GM21717 (cell line): Measurements from ENCODE around the gene SYAP1.
"Not testable (repeated sequence)": the region's sequence is repeated elsewhere in the genome, so short reads cannot be mapped to it uniquely, and the experiment has no call there.

Experiments
- ATAC-seq: cut with Tn5 transposase; IDR thresholded peaks from one replicate; pipeline ENCODE4 v1.9.1; 2021; ENCODE audit warnings: mild to moderate bottlenecking, moderate library complexity; ENCODE audit not compliant: unreplicated experiment

Gene SYAP1

GRCh38 chrX:16722481-16722880 lies 3.1 kb downstream of the SYAP1 start:
- ATAC-seq, result no peak

- ATAC-seq, result no peak
Observed at GRCh38 chrX:16725072-16725471, 5.7 kb downstream of the SYAP1 start.

GRCh38 chrX:16726347-16726988 lies 7.1 kb downstream of the SYAP1 start:
- not testable (repeated sequence) for ATAC-seq

- no peak for ATAC-seq
Observed at GRCh38 chrX:16727637-16728036, 8.2 kb downstream of the SYAP1 start.

- ATAC-seq, result no peak
Observed at GRCh38 chrX:16730450-16730849, 11.0 kb downstream of the SYAP1 start.

- ATAC-seq, result no peak
Observed at GRCh38 chrX:16733013-16733412, 13.6 kb downstream of the SYAP1 start.

GRCh38 chrX:16737024-16737423 lies 17.6 kb downstream of the SYAP1 start:
- no peak for ATAC-seq

- no peak for ATAC-seq
Observed at GRCh38 chrX:16739574-16739973, 20.2 kb downstream of the SYAP1 start.

GRCh38 chrX:16743604-16744325 lies 24.4 kb downstream of the SYAP1 start:
- no peak for ATAC-seq

- ATAC-seq, result no peak
Observed at GRCh38 chrX:16745102-16745501, 25.7 kb downstream of the SYAP1 start.

- ATAC-seq, result no peak
Observed at GRCh38 chrX:16745659-16746058, 26.2 kb downstream of the SYAP1 start.

- no peak for ATAC-seq
Observed at GRCh38 chrX:16748425-16748824, 29.0 kb downstream of the SYAP1 start.

GRCh38 chrX:16750136-16750535 lies 30.7 kb downstream of the SYAP1 start:
- no peak for ATAC-seq

- no peak for ATAC-seq
Observed at GRCh38 chrX:16754019-16754418, 34.6 kb downstream of the SYAP1 start.

- ATAC-seq, result no peak
Observed at GRCh38 chrX:16756724-16757123, 37.3 kb downstream of the SYAP1 start.

GRCh38 chrX:16761500-16761899 lies 42.1 kb downstream of the SYAP1 start:
- ATAC-seq, result not testable (repeated sequence)

GRCh38 chrX:16762579-16762978 lies 43.2 kb downstream of the SYAP1 start:
- ATAC-seq, result no peak

GRCh38 chrX:16765594-16765993 lies 46.2 kb downstream of the SYAP1 start:
- no peak for ATAC-seq

- no peak for ATAC-seq
Observed at GRCh38 chrX:16770970-16771482, 51.6 kb downstream of the SYAP1 start.

- no peak for ATAC-seq
Observed at GRCh38 chrX:16771483-16772398, 52.3 kb downstream of the SYAP1 start.

- ATAC-seq, result no peak
Observed at GRCh38 chrX:16772460-16772859, 53.0 kb downstream of the SYAP1 start.
